Thyroid gland (tissue), 4 donors: Measurements from ENCODE around the gene EPHA1.

Experiments used
- CTCF ChIP-seq, 6 experiments: fragments of 200-600 bp in 3 of 6; fragments of 450-650 bp in 3 of 6; sonication (generic) in 3 of 6; IDR thresholded peaks; one replicate each; pipeline ENCODE4 v1.5.1; 2016 to 2019; ENCODE audit warnings: antibody characterized with exemption in 6 of 6, mild to moderate bottlenecking in 2 of 6, inconsistent platforms in 1 of 6, moderate library complexity in 1 of 6
- POLR2A ChIP-seq, 2 donors: fragments of 450-650 bp; IDR thresholded peaks; one replicate each; pipeline ENCODE4 v1.6.1; 2017; ENCODE audit warnings: antibody characterized with exemption in 2 of 2, mild to moderate bottlenecking in 2 of 2, moderate library complexity in 1 of 2

- TF ChIP-seq CTCF (IDR thresholded peaks at IDR 0.05) (no peak), POLR2A (IDR thresholded peaks at IDR 0.05) (no peak)
Measured at GRCh38 chr7:143355450-143356385, 52.9 kb downstream of the EPHA1 start.
